K562 treated with DMSO at 1 percent for 48 hours (cell line): ENCODE data around the gene VCPKMT. TPM values are rescaled to one million over a fixed set of nuclear protein-coding genes. Genes with fewer than 3 reads are reported as not detected.

Source experiments
- total RNA-seq: library from RNA; unstranded; fragments of 300-600 nt; gene quantifications from 2 replicates; pipeline ENCODE4 v1.2.3, GENCODE V29; 2022; ENCODE audit warnings: low replicate concordance; ENCODE audit errors: extremely low read depth

Gene VCPKMT
- total RNA-seq = not detected in 2 replicates

GRCh38 chr14:50116181-50116956, at the start of gene VCPKMT:
TSS of gene VCPKMT (minus strand) at chr14:50116572. CDS start at chr14:50116552, 20 bp downstream.

Other genes with a start within 250 kb of the VCPKMT start
- not detected in 2 replicates for gene ARF6, start 223.5 kb downstream of the VCPKMT start, total RNA-seq
- not detected in 2 replicates for gene SOS2, start 115.0 kb upstream of the VCPKMT start, total RNA-seq
- not detected in 2 replicates for gene L2HGDH, start 195.7 kb upstream of the VCPKMT start, total RNA-seq
- gene DMAC2L, start 195.8 kb upstream of the VCPKMT start, total RNA-seq = not detected in 2 replicates